Dermis blood vessel endothelial cell (primary cell): Measurements from ENCODE around the gene ZNF467. TPM values are rescaled to one million over a fixed set of nuclear protein-coding genes. Genes with fewer than 3 reads are reported as not detected.
A peak's percentile ranks its signal among the peaks of the same experiment; 100 is the strongest.

Experiments used
- DNase-seq: peaks from one replicate; pipeline ENCODE4 v3.0.0; 2010
- total RNA-seq: library from RNA; depleted of rRNA; stranded (reverse); fragments of >200 nt; gene quantifications from 2 replicates; pipeline ENCODE4 v1.2.3, GENCODE V29; 2014

Gene ZNF467
- total RNA-seq, 1 donor from 2014 or later, result 4.8 TPM

DNA sequence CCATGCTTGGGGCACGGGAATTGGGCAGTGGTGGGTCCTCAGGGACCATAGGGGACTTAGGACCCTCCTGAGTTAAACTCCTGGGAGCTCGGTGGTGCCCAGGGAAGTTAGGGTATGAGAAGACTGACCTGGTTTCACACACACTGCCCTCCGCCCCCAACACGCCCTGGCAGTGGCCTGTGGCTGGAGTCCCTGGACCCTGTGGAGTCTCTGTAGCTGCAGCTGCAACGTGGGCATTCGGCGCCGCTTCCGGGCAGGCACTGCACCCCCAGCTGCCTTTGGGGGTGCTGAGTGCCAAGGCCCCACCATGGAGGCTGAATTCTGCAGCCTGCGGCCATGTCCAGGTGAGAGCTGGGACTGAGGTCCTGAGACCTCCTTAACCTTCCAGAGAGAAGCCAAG lies 34.9 kb upstream of the ZNF467 start:
- DNase-seq, result no peak

DNA sequence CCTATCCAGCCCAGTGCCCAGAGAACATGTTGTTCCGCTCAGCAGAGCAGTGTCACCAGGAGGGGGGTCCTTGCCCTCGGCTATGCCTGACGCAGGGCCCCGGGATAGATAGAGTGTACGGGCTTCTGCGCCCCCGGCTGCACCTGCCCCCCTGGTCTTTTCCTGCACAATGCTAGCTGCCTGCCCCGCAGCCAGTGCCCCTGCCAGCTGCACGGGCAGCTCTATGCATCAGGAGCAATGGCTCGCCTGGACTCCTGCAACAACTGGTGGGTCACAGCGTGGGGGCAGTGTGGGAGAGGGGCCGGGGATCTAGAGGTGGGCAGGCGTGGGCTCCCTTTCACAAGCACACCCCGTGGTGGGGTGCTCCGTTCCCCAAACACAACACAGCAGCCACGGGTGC lies 33.3 kb upstream of the ZNF467 start:
- DNase-seq, result no peak

DNA sequence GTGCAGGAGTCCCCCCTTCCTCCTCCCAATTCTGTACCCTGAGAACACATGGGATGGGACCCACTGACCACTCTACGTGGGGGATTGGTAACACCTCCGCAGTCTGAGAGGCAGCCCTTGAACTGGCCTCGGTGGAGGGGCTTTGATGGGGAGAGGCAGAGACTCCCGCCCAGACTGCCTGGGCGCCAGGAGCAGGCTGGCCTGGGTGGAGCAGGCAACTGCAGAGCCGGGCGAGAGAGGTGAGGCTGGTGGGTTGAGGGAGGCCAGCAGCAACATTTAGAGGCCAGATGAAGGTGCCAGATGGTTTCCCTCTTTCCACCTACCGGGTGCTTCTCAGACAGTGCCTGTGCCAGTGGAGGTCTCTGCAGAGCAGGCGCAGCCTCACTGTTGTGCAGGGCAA lies 30.7 kb upstream of the ZNF467 start:
- DNase-seq, result no peak

DNA sequence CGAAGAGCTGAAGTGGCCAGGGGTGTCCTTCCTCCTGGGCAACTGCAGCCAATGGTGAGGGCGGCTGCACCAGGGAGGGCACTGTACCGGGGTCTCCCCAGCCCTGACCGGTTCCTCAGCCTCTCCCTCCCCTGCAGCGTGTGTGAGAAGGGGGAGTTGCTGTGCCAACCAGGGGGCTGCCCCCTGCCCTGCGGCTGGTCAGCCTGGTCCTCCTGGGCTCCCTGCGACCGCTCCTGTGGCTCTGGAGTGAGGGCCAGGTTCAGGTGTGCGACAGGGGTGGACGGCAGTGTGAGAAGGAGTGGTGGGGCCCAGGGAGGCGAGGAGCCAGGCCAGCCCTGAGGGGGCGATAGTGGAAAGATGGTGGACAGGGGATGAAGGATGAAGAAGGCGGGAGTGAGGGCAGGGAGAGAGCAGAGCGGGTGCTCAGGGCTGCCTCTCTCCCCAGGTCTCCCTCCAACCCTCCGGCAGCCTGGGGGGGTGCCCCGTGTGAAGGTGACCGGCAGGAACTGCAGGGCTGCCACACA lies 30.2 kb upstream of the ZNF467 start:
- DNase-seq, result no peak

DNA sequence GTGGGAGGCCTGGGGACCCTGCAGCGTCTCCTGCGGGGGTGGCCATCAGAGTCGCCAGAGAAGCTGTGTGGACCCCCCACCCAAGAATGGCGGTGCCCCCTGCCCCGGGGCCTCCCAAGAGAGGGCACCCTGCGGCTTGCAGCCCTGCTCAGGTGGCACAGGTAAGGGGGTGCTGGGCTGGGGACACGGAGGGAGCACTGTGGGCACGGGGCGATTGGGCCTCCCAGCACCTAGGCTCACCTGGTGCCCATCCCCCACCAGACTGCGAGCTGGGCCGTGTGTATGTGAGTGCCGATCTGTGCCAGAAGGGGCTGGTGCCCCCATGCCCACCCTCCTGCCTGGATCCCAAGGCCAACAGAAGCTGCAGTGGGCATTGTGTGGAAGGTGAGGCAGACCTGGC lies 29.6 kb upstream of the ZNF467 start:
- no peak for DNase-seq

DNA sequence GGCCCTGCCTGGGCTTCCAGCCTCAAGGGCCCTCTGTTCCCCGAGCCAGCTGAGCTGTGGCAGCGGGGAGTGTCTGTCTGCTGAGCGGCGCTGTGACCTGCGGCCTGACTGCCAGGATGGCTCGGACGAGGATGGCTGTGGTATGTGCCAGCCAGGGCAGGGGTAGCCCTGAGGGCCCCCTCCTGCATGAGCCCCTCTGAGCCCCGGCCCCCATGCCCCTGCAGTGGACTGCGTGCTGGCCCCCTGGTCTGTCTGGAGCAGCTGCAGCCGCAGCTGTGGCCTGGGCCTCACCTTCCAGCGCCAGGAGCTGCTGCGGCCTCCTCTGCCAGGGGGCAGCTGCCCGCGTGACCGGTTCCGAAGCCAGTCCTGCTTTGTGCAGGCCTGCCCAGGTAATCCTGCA lies 28.4 kb upstream of the ZNF467 start:
- no peak for DNase-seq

DNA sequence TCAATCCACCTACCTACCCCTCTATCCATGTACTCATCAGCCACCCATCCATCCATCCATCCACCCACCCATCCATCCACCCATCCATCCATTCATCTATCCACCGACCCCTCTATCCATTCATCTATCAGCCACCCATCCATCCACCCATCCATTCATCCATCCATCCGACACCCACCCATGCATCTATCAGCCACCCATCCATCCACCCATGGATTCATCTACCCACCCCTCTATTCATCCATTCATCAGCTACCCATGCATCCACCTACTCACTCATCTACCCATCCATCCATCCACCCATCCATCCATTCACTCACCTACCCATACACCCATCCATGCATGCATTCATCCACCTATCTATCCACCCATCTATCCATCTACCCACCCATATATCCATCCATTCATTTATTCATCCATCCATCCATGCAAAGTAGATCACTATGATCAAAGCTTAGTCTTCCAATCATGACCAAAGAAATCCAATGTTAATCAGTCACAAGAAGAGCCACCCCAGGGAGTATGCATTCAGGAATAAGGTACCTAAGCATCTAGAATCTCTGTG lies 27.7 kb upstream of the ZNF467 start:
- DNase-seq, result no peak

DNA sequence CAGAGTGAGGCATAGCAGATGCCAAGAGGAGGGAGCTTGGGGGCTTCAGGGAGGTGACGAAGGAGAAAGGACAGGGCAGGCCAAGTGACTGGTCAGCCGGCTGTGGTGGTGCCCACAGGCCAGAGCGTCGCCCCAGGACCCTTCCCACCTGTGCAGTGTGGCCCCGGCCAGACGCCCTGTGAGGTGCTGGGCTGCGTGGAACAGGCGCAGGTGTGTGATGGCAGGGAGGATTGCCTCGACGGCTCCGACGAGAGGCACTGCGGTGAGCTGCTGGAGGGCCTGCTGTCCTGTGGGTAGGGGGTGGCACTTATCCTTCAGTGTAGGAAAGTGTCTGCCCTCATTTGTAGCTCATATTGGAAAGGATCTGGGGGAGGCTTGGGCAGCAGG lies 26.8 kb upstream of the ZNF467 start:
- DNase-seq, result no peak

DNA sequence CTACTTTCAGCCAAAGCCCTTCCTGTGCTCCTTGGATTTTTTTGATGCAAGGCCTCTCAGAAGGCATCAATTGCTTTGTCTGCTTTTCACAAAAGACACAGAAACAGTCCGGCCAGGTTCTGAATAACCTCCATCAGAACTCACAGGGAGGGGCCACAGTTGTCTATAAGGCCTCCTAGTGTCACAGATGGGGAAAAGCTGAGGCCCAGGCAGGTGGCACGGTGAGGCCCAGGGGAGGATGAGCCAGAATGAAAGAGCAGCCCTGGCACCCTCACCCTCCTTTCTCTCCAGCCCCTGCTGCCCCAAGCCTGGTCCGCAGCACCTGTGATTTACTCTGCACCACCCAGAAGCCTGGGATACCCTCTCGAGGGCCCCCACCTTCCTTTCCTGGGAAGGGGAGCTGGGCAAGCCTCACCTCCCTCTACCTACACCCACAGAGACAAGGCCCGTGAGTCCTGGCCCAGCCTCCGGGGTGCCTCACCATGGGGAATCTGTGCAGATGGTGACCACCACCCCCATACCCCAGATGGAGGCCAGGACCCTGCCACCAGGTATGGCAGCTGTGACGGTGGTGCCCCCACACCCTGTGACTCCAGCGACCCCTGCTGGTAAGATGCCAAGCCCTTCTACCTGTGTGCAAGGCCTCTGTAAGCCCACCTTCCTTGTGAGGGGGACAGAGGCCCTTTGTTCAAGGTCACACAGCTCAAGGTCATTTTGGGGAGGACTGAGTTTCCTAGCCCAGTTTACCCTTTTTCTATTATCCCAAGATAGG lies 26.2 kb upstream of the ZNF467 start:
- peak; percentile 46 for DNase-seq

DNA sequence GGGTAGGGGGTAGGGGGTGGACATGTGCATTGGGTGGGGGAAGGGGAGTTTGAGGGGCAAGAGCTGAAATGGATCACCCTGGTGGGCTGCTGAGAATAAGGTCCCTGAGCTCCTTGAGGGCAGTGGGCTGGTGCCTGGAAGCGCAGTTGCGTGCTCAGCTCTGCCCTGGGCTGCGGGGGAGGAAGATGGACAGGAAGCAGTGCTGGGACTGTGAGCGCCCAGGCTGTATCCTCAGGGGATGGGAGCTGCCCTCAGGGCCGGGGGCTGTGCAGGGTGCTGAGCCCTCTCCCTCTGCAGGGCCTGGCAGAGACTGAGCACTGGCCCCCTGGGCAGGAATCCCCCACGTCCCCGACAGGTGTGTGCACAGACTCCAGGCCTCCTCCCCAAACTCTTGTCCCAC lies 24.4 kb upstream of the ZNF467 start:
- DNase-seq, result no peak

DNA sequence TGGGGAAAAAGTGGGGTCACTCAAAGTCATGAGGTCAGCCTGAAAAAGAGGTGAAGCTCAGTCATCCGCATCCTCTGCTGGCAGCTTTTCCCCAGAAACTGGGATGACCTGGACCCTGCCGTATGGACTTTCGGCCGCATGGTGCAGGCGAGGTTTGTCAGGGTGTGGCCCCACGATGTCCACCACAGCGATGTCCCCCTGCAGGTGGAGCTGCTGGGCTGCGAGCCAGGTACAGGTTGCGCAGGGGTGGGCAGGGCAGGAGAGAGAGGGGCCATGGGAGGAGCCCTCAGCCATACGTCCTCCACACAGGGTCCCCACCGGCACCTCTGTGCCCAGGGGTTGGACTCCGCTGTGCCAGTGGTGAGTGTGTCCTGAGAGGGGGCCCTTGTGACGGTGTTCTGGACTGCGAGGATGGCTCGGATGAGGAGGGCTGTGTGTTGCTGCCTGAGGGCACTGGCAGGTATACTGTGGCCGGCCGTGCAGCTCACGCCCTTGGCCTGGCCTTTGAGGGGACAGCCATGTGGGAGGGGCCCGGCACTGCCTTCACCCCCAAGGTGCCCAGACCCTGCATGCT lies 23.0 kb upstream of the ZNF467 start:
- no peak for DNase-seq

DNA sequence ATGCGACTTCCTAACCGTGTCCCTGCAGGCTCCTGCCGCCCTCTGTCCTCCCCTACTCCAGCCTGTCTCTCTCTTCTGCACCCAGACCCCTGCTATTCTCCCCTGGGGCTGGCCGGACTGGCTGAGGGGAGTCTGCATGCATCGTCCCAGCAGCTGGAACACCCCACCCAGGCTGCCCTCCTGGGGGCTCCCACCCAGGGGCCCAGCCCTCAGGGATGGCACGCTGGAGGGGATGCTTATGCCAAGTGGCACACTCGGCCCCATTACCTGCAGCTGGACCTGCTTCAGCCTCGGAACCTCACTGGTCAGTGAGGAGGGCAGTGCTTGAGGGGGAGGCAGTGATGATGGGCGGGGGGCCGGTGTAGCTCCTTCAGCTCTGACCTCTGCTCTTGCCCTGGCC lies 21.7 kb upstream of the ZNF467 start:
- no peak for DNase-seq

DNA sequence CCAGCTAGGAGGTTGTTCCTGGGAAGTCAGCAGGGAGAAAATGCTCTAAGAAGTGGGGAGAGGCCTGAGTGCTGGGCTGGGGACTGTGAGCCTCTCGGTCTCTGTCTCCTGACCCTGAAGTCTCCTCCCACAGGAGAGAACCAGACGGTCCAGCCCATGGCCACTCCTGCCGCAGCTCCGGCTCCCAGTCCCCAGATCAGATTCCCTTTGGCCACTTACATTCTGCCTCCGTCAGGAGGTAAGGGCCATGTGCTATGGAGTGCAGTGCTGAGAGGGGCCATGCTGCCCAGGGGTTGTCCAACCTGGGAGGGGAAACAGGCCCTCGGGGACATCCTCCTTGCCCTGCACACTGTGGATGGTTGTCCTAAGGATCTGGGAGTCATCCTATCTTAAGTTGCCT lies 21.3 kb upstream of the ZNF467 start:
- DNase-seq, result no peak

DNA sequence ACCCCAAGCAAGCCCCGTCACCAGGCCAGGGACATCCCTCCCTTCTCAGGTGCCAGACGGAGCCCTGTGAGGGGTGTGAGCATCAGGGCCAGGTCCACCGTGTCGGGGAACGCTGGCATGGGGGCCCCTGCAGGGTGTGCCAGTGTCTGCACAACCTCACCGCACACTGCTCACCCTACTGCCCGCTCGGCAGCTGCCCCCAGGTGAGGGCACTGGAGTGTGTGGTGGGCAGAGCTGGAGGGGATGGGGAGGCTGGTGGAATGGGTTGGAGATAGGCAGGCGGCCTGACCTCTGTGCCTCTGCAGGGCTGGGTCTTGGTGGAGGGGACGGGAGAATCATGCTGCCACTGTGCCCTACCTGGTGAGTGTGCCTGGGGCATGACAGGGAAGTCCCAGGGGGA lies 19.9 kb upstream of the ZNF467 start:
- no peak for DNase-seq

DNA sequence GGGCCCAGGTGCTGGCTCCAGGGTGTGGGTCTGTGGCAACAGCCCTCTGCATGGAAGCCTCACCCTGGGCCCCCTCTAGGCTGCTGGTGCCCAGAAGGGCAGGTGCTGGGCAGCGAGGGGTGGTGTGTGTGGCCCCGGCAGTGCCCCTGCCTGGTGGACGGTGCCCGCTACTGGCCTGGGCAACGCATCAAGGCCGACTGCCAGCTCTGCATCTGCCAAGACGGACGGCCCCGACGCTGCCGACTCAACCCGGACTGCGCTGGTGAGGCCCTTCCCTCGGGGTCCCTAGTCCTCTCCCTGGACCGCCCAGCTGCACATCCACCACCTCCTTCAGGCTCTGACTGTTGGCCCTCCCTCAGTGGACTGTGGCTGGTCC lies 18.8 kb upstream of the ZNF467 start:
- no peak for DNase-seq

DNA sequence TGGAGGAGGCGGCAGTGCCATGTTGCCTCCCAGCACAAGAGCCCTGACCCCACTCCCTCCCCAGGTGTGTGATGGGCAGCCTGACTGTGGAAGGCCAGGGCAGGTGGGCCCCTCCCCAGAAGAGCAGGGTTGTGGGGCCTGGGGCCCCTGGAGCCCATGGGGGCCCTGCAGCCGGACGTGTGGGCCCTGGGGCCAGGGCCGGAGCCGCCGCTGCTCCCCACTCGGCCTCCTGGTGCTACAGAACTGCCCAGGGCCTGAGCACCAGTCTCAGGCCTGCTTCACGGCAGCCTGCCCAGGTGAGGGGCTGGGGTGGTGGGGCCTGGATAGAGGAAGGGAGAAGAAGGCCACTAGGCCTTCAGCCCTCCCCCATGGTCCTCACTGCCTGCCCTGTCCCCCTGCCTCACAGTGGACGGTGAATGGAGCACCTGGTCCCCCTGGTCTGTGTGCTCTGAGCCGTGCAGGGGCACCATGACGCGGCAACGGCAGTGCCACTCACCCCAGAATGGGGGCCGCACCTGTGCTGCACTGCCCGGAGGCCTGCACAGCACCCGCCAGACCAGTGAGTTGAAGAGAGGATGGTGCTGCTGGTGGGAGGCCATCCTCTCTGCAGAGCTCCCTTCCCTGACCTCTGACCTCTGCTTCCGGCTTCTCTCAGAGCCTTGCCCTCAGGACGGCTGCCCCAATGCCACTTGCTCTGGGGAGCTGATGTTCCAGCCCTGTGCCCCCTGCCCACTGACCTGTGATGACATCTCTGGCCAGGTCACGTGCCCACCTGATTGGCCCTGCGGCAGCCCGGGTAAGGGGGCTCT lies 18.2 kb upstream of the ZNF467 start:
- DNase-seq, result no peak

DNA sequence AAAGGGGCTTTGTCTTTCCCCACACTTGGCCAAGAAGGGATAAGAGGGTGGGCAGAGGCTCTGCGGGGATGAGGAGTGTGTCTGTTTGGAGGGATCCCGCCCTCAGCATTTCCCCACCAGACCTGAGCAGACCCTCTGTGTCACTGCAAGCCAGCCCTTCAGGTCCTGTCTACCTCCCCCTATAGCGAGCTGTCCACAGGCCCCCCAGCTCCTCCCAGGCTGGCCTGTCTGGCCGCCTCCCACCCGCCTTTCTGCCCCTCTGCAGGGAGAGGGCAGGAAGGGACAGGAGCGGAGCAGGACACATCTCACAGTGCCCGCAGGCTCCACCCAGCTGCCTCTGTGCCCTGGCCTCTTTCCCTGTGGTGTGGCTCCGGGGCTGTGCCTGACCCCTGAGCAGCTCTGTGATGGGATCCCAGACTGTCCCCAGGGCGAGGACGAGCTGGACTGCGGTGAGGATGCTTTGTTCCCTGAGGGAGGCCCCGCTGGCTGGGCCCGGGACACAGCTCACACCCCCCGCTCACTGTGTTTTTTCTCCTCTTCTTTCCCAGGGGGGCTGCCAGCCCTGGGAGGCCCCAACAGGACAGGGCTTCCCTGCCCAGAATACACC lies 17.5 kb upstream of the ZNF467 start:
- no peak for DNase-seq

DNA sequence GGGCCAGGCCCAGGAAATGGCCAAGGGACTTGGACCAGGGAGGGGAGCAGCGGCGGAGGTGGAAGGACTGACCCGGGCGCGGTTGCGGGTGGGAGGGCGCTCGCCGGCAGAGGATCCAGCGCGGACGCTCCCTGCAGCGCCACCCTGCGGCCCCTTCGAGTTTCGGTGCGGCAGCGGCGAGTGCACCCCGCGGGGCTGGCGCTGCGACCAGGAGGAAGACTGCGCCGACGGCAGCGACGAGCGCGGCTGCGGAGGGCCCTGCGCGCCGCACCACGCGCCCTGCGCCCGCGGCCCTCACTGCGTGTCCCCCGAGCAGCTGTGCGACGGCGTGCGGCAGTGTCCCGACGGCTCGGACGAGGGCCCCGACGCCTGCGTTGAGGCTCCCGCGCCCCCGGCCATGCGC lies 16.8 kb upstream of the ZNF467 start:
- peak; percentile 58 for DNase-seq

DNA sequence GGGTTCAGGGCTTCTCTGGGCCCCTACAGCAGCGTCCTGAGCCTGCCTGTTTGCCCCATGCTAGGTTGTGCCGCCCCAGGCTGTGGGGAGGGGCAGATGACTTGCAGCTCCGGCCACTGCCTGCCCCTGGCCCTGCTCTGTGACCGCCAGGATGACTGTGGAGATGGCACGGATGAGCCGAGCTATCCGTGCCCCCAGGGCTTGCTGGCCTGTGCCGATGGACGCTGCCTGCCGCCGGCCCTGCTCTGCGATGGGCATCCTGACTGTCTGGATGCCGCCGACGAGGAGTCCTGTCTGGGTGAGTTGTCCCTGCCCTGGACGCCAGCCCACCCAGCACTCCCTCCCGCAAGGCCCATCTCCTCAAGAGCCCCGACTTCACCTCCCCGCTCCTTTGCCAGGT lies 15.7 kb upstream of the ZNF467 start:
- DNase-seq, result no peak

DNA sequence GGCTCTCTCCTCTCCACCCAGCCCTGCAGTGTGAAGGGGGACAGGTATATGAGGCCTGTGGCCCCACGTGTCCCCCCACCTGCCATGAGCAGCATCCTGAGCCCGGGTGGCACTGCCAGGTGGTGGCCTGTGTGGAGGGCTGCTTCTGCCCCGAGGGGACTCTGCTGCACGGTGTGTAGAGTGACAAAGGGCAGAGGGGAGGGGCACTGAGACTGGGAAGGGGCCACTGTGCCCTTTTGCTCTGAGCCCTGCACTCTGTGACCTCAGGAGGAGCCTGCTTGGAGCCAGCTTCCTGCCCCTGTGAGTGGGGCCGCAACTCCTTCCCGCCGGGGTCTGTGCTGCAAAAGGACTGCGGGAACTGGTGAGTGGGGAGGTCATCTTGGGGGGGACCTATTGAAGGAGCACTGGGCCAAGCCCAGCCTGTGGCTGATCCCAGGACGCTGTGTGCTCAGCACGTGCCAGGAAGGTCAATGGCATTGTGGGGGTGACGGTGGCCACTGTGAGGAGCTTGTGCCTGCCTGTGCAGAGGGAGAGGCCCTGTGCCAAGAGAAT lies 15.0 kb upstream of the ZNF467 start:
- DNase-seq, result no peak

DNA sequence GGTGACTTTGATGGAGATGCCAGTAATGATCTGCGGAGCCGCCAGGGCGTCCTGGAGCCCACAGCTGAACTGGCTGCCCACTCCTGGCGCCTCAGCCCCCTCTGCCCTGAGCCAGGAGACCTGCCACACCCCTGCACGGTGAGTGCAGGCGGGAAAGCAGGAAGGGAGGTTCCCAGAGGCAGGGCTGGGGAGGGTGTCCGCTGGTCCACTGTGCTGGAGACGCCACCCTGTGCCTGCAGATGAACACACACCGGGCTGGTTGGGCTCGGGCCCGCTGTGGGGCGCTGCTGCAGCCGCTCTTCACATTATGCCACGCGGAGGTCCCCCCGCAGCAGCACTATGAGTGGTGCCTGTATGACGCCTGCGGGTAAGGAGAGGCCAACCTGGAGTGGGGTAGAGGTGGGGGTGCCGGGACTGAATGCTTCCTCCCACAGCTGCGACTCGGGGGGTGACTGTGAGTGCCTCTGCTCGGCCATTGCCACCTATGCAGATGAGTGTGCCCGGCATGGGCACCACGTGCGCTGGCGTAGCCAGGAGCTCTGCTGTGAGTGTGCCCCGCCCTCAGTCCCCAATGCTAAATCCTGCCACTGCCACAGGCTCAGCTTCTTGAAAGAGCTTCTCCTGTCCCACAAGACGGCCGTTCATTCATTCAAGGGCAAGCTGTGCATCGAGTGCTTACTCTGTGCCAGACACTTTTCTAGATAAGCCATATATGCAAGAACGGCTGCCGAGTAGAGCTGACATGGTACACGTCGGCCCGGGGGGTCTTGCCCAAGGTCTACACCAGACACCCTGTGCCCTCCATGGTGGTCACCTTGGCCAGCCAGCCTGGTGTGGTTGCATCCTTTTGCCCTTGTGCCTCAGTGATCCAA lies 14.3 kb upstream of the ZNF467 start:
- DNase-seq, result peak; percentile 45

DNA sequence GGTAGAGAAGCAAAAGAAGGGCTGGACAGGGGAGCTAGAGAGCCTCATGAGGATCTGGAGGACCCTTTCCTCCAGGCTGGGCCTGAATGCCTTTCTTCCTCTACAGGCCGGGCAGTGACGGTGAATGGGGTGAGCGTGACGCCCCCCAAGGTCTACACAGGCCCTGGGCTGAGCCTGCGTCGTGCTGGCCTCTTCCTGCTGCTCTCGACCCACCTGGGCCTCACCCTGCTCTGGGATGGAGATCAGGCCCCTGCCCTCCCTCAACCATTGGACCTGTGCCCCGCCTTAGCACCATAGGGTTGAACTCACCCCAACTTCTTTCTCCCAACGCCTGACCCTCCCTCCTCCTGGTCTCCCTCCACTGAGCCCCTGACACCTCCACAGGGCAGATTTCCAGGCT lies 12.6 kb upstream of the ZNF467 start:
- DNase-seq, result no peak
